Fibroblast of skin of scalp (primary cell): ENCODE results near the gene OSTF1.

ENCODE experiments used
- DNase-seq: peaks from one replicate; pipeline ENCODE4 v3.0.0-alpha.2; 2013

Gene OSTF1

DNA sequence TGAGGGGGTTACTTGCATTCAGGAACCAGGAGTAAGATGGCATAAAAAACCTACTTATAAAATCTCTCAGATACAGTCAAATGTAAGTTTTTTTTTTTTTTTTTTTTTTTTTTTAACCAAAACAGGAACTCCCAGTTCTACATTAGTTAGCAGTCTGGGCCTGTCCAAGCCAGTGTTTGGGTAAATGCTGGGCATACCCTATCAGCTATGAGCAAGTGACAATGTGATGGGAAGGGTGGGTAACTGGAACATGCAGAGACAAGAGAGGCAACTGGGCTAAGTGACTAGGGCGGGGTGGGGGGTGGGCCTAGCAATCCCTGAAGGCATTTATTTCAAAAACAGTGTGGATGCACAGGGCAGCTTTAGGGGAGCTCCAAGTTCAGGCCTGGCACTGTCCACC, 2.7 kb upstream of the OSTF1 start:
- no peak for DNase-seq

DNA sequence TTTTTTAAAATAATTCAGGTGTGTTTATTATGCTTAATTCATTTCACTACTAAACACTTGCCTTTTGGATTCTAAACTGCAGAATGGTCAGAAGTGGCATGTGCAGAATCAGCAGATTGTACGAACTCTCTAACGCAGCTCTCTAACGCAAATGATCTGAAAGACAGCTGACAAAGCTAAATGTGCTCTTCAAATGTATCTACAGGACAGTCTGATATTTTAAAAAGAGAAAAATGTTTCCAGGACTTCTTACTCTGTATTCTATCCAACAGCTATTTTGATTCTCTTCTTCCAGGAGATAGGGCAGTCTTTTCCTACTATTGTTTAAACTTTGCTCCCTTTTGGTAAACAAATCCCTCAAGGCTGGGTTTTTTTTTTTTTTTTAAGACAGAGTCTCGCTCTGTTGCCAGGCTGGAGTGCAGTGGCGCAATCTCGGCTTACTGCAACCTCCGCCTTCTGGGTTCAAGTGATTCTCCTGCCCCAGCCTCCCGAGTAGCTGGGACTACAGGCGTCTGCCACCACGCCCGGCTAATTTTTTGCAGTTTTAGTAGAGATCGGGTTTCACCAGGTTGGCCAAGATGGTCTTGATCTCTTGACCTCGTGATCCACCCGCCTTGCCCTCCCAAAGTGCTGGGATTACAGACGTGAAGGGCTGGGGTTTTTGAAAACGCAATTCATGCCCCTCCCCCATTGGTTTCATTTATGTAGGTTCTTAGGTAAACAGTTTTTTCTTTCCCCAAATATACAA, 1.6 kb upstream of the OSTF1 start:
- no peak for DNase-seq

DNA sequence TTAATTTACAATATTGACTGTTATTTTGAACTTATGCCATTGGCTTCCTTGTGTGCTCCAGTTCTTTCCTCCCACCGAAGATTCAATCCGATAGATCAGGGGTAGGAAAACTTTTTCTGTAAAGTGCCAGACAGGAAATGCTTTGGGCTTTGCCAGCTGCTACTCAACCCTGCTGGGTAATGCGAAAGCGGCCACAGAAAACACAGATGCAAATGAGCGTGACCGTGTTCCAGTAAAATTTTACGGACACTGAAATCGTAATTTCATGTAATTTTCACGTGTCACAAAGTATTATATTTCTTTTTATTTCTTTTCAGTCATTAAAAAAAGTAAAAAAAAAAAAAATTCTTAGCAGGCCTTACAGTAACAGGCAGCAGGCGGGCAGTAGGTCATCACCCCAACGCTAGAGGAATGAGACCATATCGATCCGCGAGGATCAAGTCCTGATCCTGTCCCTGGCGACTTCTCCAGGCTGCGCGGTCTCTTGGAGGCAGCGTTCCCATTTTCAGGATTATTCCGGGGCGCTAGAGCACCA, 958 bp upstream of the OSTF1 start:
- DNase-seq = peak; percentile 46

DNA sequence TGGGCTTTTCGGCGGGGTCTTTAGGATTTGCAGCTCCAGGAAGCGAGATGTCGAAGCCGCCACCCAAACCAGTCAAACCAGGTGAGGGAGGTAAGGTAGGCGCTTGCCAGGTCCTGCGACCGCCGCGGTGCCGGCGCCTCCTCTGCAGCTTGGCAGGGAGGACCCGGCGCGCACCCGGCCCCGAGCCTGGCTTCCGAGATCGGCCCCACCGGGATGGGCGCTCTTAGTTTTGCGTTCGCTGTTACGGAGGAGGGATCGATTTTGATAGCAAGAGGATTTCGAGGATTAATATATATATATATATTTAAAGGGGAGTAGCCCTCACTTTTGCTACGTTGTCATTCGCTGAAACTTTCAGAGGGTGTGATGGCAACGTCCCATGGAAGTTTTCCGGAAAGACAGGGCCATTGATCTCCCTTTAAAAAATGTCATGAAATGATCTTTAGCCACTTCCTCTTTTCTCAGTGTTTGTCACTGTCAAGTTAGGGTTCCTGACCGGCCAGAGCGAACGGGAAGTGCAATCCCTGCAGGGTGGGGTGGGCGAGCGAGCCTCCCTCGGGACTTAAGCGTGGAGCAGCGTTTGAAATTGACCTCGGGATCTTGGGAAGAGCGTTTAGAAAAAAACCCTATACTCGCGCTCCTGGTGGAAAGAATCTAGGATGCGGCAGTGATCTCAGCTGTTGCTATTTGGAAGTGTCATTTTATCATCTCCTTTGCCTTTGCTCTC, 495 bp downstream of the OSTF1 start:
- DNase-seq = peak; percentile 66

DNA sequence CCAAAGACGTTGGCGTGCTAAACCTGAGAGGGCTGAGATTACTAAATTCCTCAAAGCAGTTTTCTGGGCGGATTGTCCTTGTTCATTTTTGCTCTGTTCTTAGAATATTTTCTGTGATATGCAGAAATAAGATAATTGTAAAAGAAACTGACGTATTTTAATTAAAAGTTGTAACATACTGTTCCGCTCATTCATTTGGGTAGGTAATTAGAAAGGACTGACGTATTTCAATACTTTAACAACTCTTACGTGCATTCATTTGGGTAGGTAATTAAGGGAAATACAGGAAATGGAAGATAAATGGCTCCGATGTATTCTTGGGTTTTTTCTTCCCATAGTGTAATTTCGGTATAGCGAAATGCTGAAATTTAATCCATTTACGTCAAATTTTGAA, 1.1 kb downstream of the OSTF1 start:
- no peak for DNase-seq

DNA sequence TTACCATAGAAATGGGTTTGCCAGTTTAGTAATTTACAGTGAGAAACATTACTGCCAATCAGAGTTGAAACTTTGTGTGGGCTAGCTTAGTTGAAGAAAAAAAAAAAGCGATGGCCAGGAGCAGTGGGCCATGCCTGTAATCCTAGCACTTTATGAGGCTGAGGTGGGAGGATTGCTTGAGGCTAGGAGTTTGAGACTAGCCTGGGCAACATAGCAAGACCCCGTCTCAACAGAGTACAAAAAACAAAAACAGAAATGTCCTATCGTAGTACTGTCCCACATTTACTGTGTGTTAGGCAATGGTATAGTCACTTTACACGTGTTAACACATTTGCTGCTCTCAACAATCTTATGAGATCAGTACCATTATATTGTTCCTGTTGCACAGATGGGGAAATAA, 2.3 kb downstream of the OSTF1 start:
- DNase-seq = no peak

DNA sequence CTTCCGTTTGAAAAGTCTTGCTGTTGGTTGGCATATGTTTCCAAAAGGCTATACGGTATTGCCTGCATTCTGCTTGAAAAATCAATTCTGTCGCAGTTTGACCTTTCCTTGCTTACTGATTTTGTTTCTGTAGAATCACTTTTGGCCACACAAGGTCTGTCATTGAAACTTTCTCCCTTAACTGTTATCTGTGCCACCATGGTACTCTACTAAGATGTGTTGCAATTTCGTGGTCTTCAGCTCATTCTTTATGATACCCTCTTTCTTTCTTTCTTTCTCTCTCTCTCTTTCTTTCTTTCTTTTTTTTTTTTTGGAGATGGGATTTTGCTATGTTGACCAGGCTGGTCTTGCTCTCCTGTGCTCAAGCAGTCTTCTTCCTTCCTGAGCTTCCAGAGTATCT, 4.5 kb downstream of the OSTF1 start:
- no peak for DNase-seq

DNA sequence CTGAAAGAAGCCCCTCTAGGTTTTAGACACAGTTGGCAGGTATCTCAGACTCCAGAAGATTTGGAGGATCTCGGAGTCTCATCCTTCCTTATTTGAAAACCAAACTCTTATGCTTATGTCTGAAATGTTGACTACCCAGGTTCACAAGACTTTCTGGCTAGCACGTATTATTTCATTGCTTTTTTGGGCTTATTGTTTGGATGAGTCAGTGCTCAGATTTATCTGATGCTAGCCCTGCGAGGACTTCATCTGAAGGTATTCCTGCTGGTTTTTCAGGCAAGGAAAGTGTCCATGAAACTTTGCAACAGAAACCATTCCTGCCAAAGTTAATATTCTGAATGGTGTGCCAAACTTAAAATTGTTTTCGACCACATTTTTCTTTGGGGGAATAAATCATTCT, 8.5 kb downstream of the OSTF1 start:
- no peak for DNase-seq

DNA sequence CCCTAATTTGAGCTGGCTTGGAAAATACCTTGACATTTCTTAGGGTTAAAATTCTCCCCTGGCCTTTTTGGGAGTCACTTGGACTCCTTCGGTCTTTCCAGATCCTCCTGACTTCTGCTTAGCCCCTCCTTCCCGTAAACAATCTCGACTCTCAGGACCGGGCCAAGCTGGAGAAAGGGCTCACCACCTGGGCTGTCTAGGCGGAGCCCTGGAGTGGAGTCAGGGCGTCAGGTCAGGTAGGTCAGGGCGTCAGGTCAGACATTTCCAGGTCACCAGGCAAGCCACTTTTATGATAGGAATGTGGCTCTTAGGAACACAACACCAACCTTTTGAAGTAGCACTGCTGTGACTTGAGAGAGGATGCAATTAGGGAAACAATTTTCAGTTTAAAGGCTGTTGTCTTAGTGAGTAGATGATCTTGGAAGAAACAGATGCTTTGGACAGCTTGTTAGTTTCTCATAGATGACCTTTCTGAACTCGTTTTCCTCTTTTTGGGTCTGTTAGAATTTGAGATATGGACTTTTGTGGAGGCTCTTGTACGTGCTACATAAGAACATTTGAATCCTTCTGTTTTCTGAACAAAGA, 12.8 kb downstream of the OSTF1 start:
- DNase-seq = no peak

DNA sequence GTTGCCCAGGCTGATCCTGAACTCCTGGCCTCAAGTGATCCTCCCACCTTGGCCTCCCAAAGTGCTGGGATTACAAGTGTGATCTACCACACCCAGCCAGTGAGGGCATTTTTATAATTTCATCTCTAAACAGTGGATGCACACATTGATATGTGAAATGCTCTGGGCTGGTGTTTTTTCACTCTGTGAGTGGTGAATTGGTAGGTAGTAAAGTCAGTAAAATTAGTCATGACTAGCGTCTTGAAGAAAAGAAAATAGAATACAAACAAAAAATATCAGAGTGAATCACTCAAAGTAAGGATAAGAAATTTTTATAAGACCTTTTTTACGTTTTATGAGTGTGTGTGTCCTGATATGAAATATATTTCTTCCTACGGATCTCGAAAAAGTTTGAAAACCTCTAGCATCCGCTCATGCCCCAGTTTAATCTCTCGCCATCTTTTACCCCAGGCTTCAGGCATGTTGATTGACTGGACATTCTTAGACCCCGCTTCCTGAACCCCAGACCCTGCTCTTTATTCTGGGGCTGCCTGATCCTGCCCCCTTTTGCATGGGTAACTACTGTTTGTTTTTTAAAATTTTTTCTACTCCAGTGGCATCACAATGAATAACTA, 14.0 kb downstream of the OSTF1 start:
- DNase-seq = no peak

DNA sequence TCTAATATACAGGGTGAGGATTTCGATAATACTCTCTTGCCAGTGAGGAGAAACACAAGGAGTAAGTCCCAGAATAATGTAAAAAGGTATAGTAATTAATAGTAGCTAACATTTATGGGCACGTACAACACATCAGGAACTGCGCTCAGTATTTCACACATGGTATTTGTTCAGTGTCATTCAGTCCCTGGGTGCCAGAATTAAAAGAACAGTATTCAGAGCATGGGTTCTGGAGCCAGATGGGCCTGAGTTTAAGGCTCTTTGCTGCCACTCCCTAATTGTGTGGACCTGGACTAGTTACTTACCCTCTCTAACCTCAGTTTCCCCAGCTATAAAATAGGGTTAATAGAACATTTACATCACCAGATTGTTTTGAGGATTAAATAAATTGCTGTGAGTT, 16.3 kb downstream of the OSTF1 start:
- DNase-seq = no peak

DNA sequence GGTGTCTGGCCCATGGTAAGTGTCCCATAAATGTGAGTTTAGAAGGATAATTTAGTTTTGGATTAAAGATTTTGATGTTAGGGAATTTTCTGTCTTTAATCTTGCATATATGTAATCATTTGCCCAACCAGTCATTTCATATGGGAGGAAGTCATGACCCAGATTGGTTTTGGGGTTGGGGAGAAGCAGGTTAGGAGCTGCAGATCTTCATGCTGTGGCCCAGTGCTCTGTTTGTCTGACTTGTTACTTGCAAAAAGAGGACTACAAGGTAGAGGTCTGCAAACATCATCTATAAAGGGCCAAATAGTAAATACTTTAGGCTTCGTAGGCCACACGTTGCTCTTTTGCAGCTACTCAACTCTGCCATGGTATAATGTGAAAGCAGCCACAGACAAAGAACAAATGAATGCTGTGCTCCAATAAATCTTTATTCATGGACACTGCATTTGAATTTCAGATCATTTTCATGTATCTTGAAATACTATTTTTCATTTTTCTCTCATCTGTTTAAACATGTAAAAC, 16.8 kb downstream of the OSTF1 start:
- no peak for DNase-seq

DNA sequence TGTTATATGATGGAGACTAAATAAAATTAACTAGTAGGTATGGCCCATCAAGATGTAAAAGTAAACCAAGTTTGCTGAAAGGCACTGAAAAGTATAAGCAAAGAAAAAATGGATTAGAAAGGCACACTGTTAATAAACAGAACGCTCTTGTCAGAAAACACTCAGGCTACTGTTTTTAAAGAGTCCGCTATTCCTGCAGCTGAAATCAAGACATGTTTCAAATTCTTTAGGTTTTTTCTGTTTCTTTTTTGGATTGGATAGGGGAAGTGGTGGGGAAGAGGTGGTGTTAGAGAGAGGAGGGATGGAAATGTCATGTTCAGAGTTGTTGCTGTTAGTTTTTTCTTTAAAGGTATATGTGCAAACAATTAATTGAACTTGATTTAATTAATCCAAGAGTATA, 17.5 kb downstream of the OSTF1 start:
- no peak for DNase-seq

DNA sequence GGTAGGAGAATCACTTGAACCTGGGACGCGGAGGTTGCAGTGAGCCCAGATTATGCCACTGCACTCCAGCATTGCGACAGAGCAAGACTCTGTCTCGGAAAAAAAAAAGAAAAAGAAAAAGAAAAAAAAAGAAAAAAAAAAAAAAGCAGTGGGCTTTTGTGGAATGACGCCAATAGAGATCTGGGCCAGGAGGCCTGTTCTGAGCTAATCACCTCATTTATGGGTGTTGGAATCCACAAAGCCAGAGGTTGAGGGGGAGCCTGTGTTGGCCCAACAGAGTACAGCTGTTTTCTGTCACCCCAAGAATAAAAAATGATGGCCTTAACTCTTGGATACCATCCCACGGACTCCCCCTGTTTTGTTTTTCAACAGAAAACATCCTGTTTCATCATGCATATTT, 18.5 kb downstream of the OSTF1 start:
- DNase-seq = no peak

DNA sequence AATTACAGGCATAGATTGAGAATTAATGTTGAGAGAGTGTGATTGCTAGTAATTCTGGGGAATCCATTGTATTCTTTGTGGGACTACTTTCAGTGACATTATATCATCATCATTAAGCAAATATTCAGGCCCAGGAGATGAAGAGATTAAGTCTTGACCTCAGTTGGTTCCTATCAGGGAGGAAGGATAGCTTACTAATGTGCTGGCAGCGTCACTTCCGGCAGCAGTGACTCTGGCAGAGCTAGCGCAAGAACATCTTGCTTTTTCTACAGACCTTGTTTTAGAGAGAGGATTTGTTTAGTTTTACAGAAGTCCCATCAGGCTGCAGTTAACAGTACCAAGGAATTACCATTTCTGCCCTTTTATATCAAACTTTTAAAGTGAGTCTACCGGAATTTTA, 20.3 kb downstream of the OSTF1 start:
- peak; percentile 21 for DNase-seq

DNA sequence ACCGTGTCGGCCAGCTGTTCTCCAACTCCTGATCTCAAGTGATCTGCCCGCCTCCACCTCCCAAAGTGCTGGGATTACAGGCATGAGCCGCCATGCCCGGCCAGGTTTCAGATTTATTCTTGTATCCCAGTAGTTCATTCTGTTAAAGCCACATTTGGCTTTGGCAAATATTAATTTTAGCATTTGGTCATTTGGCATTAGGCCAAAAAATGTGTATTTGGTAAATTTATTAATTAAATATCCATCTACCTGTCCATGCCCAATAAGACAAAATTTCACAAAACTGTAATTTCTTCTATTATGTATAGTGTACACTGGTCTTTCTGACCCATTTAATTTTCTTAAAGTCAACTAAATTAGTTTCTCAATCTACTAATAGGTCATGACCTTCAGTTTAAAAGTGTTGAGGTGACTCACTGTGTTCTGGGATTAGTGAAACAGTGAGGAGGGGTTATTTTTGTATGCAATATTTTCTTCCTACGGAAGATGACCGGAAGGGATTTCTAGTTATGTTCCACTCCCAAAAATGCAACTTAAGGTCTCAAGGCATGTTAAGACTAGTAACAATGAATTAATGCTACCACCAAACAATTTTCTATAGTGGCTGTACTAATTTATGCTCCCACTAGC, 21.0 kb downstream of the OSTF1 start:
- DNase-seq = no peak

DNA sequence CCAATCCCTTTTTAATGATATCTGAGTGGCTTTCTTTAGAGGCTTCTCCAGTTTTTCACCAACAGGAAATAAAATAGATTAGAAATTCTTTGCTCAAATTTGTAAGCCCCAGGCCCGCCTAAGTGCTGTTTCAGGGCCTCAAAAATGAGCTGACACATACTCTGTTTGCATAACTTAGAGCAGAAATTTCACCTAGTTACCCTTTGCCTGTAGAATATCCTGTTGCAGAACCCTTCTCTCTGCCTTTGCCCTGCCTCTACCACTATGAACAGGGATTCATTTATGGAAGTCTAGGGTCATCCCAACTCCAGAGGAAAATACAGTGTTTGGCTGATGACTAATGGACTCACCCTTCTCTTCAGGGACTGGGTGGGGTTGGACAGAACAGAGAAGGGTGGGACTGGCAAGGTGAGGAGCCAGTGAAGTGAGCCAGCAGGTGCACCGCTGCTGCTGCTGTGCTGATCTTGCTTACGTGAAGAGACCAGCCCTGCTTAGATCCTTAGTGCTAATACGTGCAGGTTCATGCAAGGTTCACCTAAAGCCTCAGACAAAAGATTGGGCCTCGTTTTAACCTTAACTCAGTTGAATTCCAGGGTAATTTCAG, 22.8 kb downstream of the OSTF1 start:
- no peak for DNase-seq

DNA sequence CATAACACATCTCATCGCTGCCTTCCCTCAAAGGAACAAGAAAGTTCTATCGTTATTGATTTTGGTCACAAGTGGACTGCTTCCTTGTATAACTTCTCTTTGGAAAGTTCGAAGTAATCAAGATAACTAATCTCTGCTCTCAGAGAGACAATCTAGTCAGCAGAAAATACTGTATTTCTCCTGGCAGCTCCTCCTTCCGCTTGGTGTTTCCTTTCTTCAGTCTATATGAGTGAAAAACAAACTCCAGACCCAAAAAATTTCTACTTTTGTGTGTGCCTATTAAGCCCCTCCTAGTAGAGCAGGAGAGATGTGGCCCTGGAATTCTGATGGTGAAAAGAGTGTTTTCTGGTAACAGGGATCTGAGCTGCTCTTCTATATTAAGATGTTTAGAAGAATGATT, 24.5 kb downstream of the OSTF1 start:
- DNase-seq = no peak

DNA sequence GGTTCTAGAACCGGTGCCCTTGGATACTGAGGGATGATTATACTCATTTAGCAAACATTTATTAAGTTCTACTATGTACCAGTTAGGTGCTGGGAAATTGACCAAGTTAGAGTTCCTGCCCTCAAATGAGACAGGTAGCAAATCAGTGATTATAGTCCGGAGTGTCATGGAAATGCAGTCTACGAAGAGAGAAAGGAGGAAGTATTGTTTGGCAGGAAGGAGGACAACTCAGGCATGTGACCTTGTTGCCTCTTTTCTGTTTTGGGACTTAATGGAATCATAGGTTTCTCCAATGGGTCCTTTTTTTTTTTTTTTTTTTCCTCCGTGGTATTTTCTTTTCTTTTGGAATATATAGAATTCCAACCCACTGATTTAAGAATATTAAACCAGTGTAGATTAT, 28.0 kb downstream of the OSTF1 start:
- DNase-seq = no peak

DNA sequence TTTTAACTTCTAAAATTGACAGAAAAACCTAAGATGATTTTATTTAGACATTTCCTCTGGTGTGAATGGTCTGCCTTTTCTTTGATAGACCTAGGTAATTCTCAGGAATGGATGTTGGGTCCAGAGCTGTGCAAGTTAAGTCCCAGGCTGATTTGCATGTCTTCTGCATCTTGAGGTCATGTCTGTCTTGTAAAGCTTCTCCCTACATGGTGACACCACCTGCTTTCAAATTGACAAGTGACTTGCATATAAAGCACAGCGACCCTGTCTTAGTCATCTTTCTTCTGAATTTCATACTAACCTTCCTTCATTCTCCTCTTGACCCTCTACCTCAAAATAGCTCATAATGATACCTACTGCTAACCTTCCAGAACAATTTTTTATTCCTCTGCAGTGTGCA, 29.2 kb downstream of the OSTF1 start:
- DNase-seq = no peak

DNA sequence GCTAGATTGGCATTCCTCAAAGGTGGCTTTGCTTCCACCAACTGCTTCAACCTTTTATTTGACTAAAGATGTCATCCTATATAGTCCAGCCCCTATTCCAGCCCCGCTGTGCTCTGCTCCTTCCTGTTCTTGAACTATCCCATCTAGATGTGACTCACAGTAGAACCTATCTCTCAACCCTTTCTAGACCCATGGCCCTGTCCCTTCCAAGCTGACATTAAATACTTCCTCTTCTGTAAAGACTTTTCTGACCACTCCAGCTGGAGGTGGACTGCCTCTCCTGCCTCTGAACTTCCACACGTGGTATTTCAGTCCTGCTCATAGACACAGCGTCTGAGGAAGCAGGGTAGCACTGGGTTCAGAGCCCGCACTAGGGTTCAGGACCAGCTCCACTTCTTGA, 32.4 kb downstream of the OSTF1 start:
- no peak for DNase-seq

DNA sequence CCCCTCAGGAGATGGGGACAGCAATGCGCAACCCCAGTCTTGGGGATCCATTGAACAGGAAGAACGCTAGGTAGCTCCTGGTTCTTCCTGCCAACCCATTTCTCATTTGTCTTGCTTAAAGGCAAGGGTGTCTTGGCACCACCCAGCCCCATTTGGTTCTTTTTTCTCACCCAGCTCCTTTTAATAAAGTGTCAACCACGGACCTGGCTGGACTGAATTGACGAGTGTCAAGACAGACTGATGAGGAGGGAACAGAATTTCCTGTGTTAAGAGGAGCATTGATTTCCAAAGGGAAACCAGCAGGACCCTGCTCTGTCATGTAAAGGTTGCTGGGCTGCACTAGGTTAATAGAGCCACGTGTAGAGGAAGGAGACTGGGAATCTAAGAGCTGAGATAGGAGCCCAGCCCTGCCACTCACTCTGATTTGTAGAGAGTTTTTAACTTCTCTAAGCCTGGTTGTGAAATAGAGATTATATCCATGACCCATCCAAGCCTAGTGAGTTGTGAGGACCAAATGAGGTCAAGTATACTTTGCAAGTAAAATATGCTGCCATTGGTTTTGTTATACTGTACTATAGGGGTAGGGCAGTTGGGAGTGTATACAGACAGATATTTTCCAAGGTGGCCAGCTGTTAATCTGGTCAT, 33.7 kb downstream of the OSTF1 start:
- no peak for DNase-seq
